ENCODE measurements around the gene AKAP5. TPM values are rescaled to one million over a fixed set of nuclear protein-coding genes. Genes with fewer than 3 reads are reported as not detected.

The AKAP5 gene
- total and polyA plus RNA-seq, 2 donors (not counting 1 experiment from before 2014, with no cell fraction given): 0.21 to 1.4 TPM

DNA sequence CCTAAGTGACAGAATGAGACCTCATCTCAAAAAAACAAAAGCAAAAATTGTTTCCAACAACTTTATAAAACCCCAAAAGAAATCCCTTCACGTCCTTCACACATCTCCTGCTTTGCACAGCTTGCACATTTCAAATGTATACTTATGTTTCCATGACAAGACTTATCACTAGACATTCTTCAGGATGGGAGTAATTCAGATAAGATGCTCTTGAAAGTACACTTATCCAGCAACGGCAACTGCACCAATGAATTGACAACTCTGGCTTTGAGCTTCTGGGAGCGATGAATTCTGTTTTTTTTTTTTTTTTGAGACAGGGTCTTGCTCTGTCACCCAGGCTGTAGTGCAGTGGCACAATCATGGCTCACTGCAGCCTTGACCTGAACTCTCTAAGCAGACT, 30.8 kb upstream of the AKAP5 start:
- TF ChIP-seq CTCF (IDR thresholded peaks at IDR 0.05): no peak
- no peak for TF ChIP-seq EZH2 (IDR thresholded peaks at IDR 0.05; ENCODE audit: borderline replicate concordance, insufficient read depth, low read depth, low read length, poor library complexity, severe bottlenecking)
- WGBS (ENCODE audit: insufficient coverage): 92% methylated on average over 2 of the region's 3 CpGs
- Mint-ChIP-seq H3K27ac (no peak overlapping the region), H3K9me3 (ENCODE audit: insufficient read depth) (no peaks in the 10 kb centered on the region), H3K27me3 (no peaks in the 10 kb centered on the region), H3K4me3 (no peak overlapping the region), H3K4me1 (no peaks in the 10 kb centered on the region)
- ChIA-PET POLR2A (no interaction called here), CTCF (interaction anchor here (1.4 to 17.5 kb wide), 4 partner anchors 10 to 42 kb away, joined by 6 to 255 read pairs (median 30); no protein-coding TSS in a partner anchor)
- Histone ChIP-seq H3K27me3 (replicated peaks in 1 of 4; ENCODE audit: control extremely low read depth in 1 of 4, control insufficient read depth in 3 of 4, insufficient read depth in 4 of 4, low read length in 3 of 4) (no peaks in the 10 kb centered on the region), H3K9me3 (ENCODE audit: control extremely low read depth in 1 of 3, control insufficient read depth in 2 of 3, insufficient read depth in 1 of 3, low read length in 2 of 3) (no peaks in the 10 kb centered on the region), H3K4me1 (ENCODE audit: control insufficient read depth in 2 of 2, insufficient read depth in 2 of 2, low read length in 2 of 2) (no peaks in the 10 kb centered on the region), H3K9ac (ENCODE audit: low read length) (no peak overlapping the region), H4K20me1 (ENCODE audit: control insufficient read depth, insufficient read depth, low read length, poor library complexity, severe bottlenecking) (no peaks in the 10 kb centered on the region), H3K36me3 (replicated peaks in 1 of 2; ENCODE audit: control extremely low read depth in 1 of 2, control insufficient read depth in 1 of 2, extremely low read depth in 1 of 2, insufficient read depth in 2 of 2, low read length in 1 of 2) (peaks cover 21 to 68% of the 10 kb centered on the region in 2 experiments), H2AFZ (ENCODE audit: insufficient read depth, low read depth, low read length, poor library complexity, severe bottlenecking) (no peak overlapping the region), H3K4me3 (ENCODE audit: control extremely low read depth in 1 of 5, extremely low read depth in 1 of 5, insufficient read depth in 1 of 5, low read depth in 2 of 5, low read length in 4 of 5) (no peak overlapping the region), H3K79me2 (ENCODE audit: control insufficient read depth, insufficient read depth, low read length) (no peaks in the 10 kb centered on the region), H3K27ac (ENCODE audit: low read length in 2 of 2) (no peak overlapping the region), H3K4me2 (replicated peaks; ENCODE audit: low read depth, low read length, poor library complexity, severe bottlenecking) (no peak overlapping the region)
- no peak for ATAC-seq (ENCODE audit: low read depth)
- no peak for DNase-seq
- intact Hi-C loops (cut with micrococcal nuclease): loop anchor here (5.0 kb wide), 1 partner anchor 203 kb away; no protein-coding TSS in a partner anchor

DNA sequence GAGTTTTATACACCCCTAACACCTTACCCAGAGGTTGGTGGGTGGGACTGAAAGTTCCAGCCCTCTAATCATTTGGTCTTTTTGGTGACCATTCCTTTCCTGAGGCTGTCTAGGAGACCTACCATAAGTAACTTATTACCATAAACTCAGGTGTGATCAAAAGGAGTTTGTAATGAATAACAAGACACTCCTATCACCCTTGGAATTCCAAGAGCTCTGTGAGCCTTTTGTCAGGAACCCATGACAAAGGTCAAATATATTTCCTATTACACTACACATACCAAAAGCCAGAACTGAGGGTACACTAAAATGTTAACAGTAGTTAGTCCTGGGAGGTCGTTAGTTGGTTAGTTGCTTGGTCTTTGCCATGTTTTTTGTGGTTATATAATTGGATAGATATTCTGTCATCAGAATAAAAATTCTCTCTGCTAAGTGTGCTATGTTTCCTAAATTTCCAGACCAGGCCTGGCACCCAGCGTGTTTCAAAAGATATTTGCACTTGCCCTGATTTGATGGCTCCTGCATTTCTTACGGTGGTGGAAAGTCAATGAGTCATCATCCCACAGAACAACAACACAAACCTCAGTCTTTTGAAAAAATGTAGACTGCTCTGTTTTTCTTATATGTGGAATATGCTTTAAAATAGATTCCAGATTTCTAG, 27.0 kb upstream of the AKAP5 start:
- TF ChIP-seq CTCF (IDR thresholded peaks at IDR 0.05) (no peak), EZH2 (IDR thresholded peaks at IDR 0.05; ENCODE audit: borderline replicate concordance, insufficient read depth, low read depth, low read length, poor library complexity, severe bottlenecking) (no peak)
- Mint-ChIP-seq H3K27ac (no peak overlapping the region), H3K27me3 (no peaks in the 10 kb centered on the region), H3K4me1 (peaks cover under 1% of the 10 kb centered on the region), H3K4me3 (no peak overlapping the region), H3K9me3 (ENCODE audit: insufficient read depth) (no peaks in the 10 kb centered on the region)
- intact Hi-C loops (cut with micrococcal nuclease): no loop called here
- H3K27me3 ChIP-seq (replicated peaks in 1 of 4; ENCODE audit: control extremely low read depth in 1 of 4, control insufficient read depth in 3 of 4, insufficient read depth in 4 of 4, low read length in 3 of 4): no peaks in the 10 kb centered on the region
- H3K4me3 ChIP-seq (ENCODE audit: control extremely low read depth in 1 of 5, extremely low read depth in 1 of 5, insufficient read depth in 1 of 5, low read depth in 2 of 5, low read length in 4 of 5): no peak overlapping the region
- no peaks in the 10 kb centered on the region for H3K9me3 ChIP-seq (ENCODE audit: control extremely low read depth in 1 of 3, control insufficient read depth in 2 of 3, insufficient read depth in 1 of 3, low read length in 2 of 3)
- POLR2A ChIA-PET: no interaction called here
- DNase-seq (no peak), ATAC-seq (ENCODE audit: low read depth) (no peak)
- no peak overlapping the region for H2AFZ ChIP-seq (ENCODE audit: insufficient read depth, low read depth, low read length, poor library complexity, severe bottlenecking)
- peaks cover 0 to under 1% of the 10 kb centered on the region in 2 donors for H3K4me1 ChIP-seq (ENCODE audit: control insufficient read depth in 2 of 2, insufficient read depth in 2 of 2, low read length in 2 of 2)
- H3K9ac ChIP-seq (ENCODE audit: low read length): no peak overlapping the region
- no peaks in the 10 kb centered on the region for H4K20me1 ChIP-seq (ENCODE audit: control insufficient read depth, insufficient read depth, low read length, poor library complexity, severe bottlenecking)
- no peaks in the 10 kb centered on the region for H3K79me2 ChIP-seq (ENCODE audit: control insufficient read depth, insufficient read depth, low read length)
- H3K4me2 ChIP-seq (replicated peaks; ENCODE audit: low read depth, low read length, poor library complexity, severe bottlenecking): no peak overlapping the region
- peaks cover 29 to 78% of the 10 kb centered on the region in 2 experiments for H3K36me3 ChIP-seq (replicated peaks in 1 of 2; ENCODE audit: control extremely low read depth in 1 of 2, control insufficient read depth in 1 of 2, extremely low read depth in 1 of 2, insufficient read depth in 2 of 2, low read length in 1 of 2)
- WGBS (ENCODE audit: insufficient coverage): no CpG with 5 or more reads among the region's 3 CpGs
- H3K27ac ChIP-seq (ENCODE audit: low read length in 2 of 2): no peak overlapping the region
- CTCF ChIA-PET: interaction anchor here (0.6 to 2.1 kb wide), 5 partner anchors 8 to 40 kb away, joined by 3 to 8 read pairs (median 3); no protein-coding TSS in a partner anchor
